Measurements from ENCODE around the gene EYA2. TPM values are rescaled to one million over a fixed set of nuclear protein-coding genes. Genes with fewer than 3 reads are reported as not detected.

Gene EYA2
- total RNA-seq, 1 donor: 17.7 TPM

- no peaks in the 10 kb centered on the region for H3K9me3 ChIP-seq (ENCODE audit: low read depth, low read length)
- no peaks in the 10 kb centered on the region for H3K27me3 ChIP-seq (ENCODE audit: insufficient read depth, low read length)
- H3K36me3 ChIP-seq (ENCODE audit: insufficient read depth, low read length): no peaks in the 10 kb centered on the region
- no peak overlapping the region for H3K4me2 ChIP-seq (ENCODE audit: insufficient read depth, low read length)
- H3K27ac ChIP-seq (ENCODE audit: low read depth, low read length): no peak overlapping the region
- H3K4me3 ChIP-seq (ENCODE audit: insufficient read depth, low read length): no peak overlapping the region
- no peak for DNase-seq (ENCODE audit: insufficient read length, low spot score, missing footprints)
- H4K20me1 ChIP-seq (ENCODE audit: insufficient read depth, low read length): no peaks in the 10 kb centered on the region
- TF ChIP-seq CTCF (IDR thresholded peaks at IDR 0.05; ENCODE audit: extremely low read depth, low read depth, low read length): no peak
- no peak overlapping the region for H2AFZ ChIP-seq (ENCODE audit: low read length)
- H3K4me1 ChIP-seq (ENCODE audit: insufficient read depth, low read length): no peaks in the 10 kb centered on the region
- no peaks in the 10 kb centered on the region for H3K79me2 ChIP-seq (ENCODE audit: insufficient read depth, low read length)
Observed at GRCh38 chr20:47097691-47098622, 203.3 kb downstream of the EYA2 start.

- Histone ChIP-seq H3K79me2 (ENCODE audit: insufficient read depth, low read length) (no peaks in the 10 kb centered on the region), H3K27me3 (ENCODE audit: insufficient read depth, low read length) (no peaks in the 10 kb centered on the region), H3K36me3 (ENCODE audit: insufficient read depth, low read length) (no peaks in the 10 kb centered on the region), H3K4me1 (ENCODE audit: insufficient read depth, low read length) (no peaks in the 10 kb centered on the region), H4K20me1 (ENCODE audit: insufficient read depth, low read length) (no peaks in the 10 kb centered on the region), H3K27ac (ENCODE audit: low read depth, low read length) (no peak overlapping the region), H3K4me2 (ENCODE audit: insufficient read depth, low read length) (no peak overlapping the region), H2AFZ (ENCODE audit: low read length) (no peak overlapping the region), H3K9me3 (ENCODE audit: low read depth, low read length) (no peaks in the 10 kb centered on the region), H3K4me3 (ENCODE audit: insufficient read depth, low read length) (no peak overlapping the region)
- TF ChIP-seq CTCF (IDR thresholded peaks at IDR 0.05; ENCODE audit: extremely low read depth, low read depth, low read length): no peak
- DNase-seq (ENCODE audit: insufficient read length, low spot score, missing footprints): no peak
Observed at GRCh38 chr20:47099093-47099492, 204.4 kb downstream of the EYA2 start.

GRCh38 chr20:47099825-47100441 is 205.3 kb downstream of the EYA2 start:
- no peak overlapping the region for H3K4me2 ChIP-seq (ENCODE audit: insufficient read depth, low read length)
- no peaks in the 10 kb centered on the region for H3K4me1 ChIP-seq (ENCODE audit: insufficient read depth, low read length)
- H4K20me1 ChIP-seq (ENCODE audit: insufficient read depth, low read length): no peaks in the 10 kb centered on the region
- no peaks in the 10 kb centered on the region for H3K27me3 ChIP-seq (ENCODE audit: insufficient read depth, low read length)
- H3K79me2 ChIP-seq (ENCODE audit: insufficient read depth, low read length): no peaks in the 10 kb centered on the region
- no peak for DNase-seq (ENCODE audit: insufficient read length, low spot score, missing footprints)
- H2AFZ ChIP-seq (ENCODE audit: low read length): no peak overlapping the region
- H3K36me3 ChIP-seq (ENCODE audit: insufficient read depth, low read length): no peaks in the 10 kb centered on the region
- no peak overlapping the region for H3K4me3 ChIP-seq (ENCODE audit: insufficient read depth, low read length)
- TF ChIP-seq CTCF (IDR thresholded peaks at IDR 0.05; ENCODE audit: extremely low read depth, low read depth, low read length): no peak
- H3K9me3 ChIP-seq (ENCODE audit: low read depth, low read length): no peaks in the 10 kb centered on the region
- H3K27ac ChIP-seq (ENCODE audit: low read depth, low read length): no peak overlapping the region

- Histone ChIP-seq H3K36me3 (ENCODE audit: insufficient read depth, low read length) (no peaks in the 10 kb centered on the region), H4K20me1 (ENCODE audit: insufficient read depth, low read length) (no peaks in the 10 kb centered on the region), H3K9me3 (ENCODE audit: low read depth, low read length) (no peaks in the 10 kb centered on the region), H3K27me3 (ENCODE audit: insufficient read depth, low read length) (no peaks in the 10 kb centered on the region), H3K79me2 (ENCODE audit: insufficient read depth, low read length) (no peaks in the 10 kb centered on the region), H3K27ac (ENCODE audit: low read depth, low read length) (no peak overlapping the region), H3K4me3 (ENCODE audit: insufficient read depth, low read length) (no peak overlapping the region), H2AFZ (ENCODE audit: low read length) (no peak overlapping the region), H3K4me2 (ENCODE audit: insufficient read depth, low read length) (no peak overlapping the region), H3K4me1 (ENCODE audit: insufficient read depth, low read length) (no peaks in the 10 kb centered on the region)
- TF ChIP-seq CTCF (IDR thresholded peaks at IDR 0.05; ENCODE audit: extremely low read depth, low read depth, low read length): no peak
- no peak for DNase-seq (ENCODE audit: insufficient read length, low spot score, missing footprints)
Observed at GRCh38 chr20:47102629-47103028, 208.0 kb downstream of the EYA2 start.
